Mucosa of rectum (tissue), 2 donors: ENCODE data around the gene HECW1.

Experiments
- H3K27ac ChIP-seq, 2 donors: one replicate each; pipeline ENCODE4 v1.7.0; 2013; ENCODE audit warnings: inconsistent platforms in 2 of 2, low read depth in 2 of 2, low read length in 2 of 2
- H3K27me3 ChIP-seq, 2 donors: one replicate each; pipeline ENCODE4 v1.7.0; 2013; ENCODE audit warnings: low read length in 2 of 2; ENCODE audit not compliant: control insufficient read depth in 2 of 2, insufficient read depth in 2 of 2
- H3K36me3 ChIP-seq, 2 donors: one replicate each; pipeline ENCODE4 v1.7.0; 2013; ENCODE audit warnings: low read length in 2 of 2; ENCODE audit not compliant: control insufficient read depth in 2 of 2, insufficient read depth in 2 of 2
- H3K4me1 ChIP-seq, 2 donors: one replicate each; pipeline ENCODE4 v1.7.0; 2013; ENCODE audit warnings: low read length in 2 of 2, mild to moderate bottlenecking in 1 of 2; ENCODE audit not compliant: control insufficient read depth in 2 of 2, insufficient read depth in 2 of 2
- H3K4me3 ChIP-seq, 2 donors: one replicate each; pipeline ENCODE4 v1.7.0; 2013; ENCODE audit warnings: low read length in 2 of 2
- H3K9ac ChIP-seq, 2 donors: one replicate each; pipeline ENCODE4 v1.7.0; 2013; ENCODE audit warnings: low read length in 2 of 2, low read depth in 1 of 2, mild to moderate bottlenecking in 1 of 2
- H3K9me3 ChIP-seq, 2 donors: one replicate each; pipeline ENCODE4 v1.7.0; 2013; ENCODE audit warnings: low read length in 2 of 2; ENCODE audit not compliant: control insufficient read depth in 2 of 2
- donor health status: healthy.
- donor health status: Normal muscosa, but diverticular disease.

Gene HECW1

GRCh38 chr7:43454936-43455518 is 342.6 kb downstream of the HECW1 start:
- Histone ChIP-seq H3K9ac (no peak overlapping the region), H3K4me1 (no peaks in the 10 kb centered on the region), H3K4me3 (no peak overlapping the region), H3K27ac (no peak overlapping the region), H3K27me3 (no peaks in the 10 kb centered on the region), H3K9me3 (no peaks in the 10 kb centered on the region), H3K36me3 (no peaks in the 10 kb centered on the region)

GRCh38 chr7:43456200-43456599 is 343.8 kb downstream of the HECW1 start:
- Histone ChIP-seq H3K9ac (no peak overlapping the region), H3K27ac (no peak overlapping the region), H3K4me1 (no peaks in the 10 kb centered on the region), H3K4me3 (no peak overlapping the region), H3K27me3 (no peaks in the 10 kb centered on the region), H3K36me3 (no peaks in the 10 kb centered on the region), H3K9me3 (no peaks in the 10 kb centered on the region)

- no peaks in the 10 kb centered on the region for H3K4me1 ChIP-seq
- no peaks in the 10 kb centered on the region for H3K36me3 ChIP-seq
- H3K27ac ChIP-seq: no peak overlapping the region
- H3K9ac ChIP-seq: no peak overlapping the region
- H3K4me3 ChIP-seq: no peak overlapping the region
- no peaks in the 10 kb centered on the region for H3K9me3 ChIP-seq
- no peaks in the 10 kb centered on the region for H3K27me3 ChIP-seq
Observed at GRCh38 chr7:43458330-43459018, 346.0 kb downstream of the HECW1 start.

- no peak overlapping the region for H3K27ac ChIP-seq
- H3K4me3 ChIP-seq: no peak overlapping the region
- H3K9me3 ChIP-seq: no peaks in the 10 kb centered on the region
- peaks cover 0 to 2% of the 10 kb centered on the region in 2 donors for H3K27me3 ChIP-seq
- no peaks in the 10 kb centered on the region for H3K36me3 ChIP-seq
- H3K9ac ChIP-seq: no peak overlapping the region
- no peaks in the 10 kb centered on the region for H3K4me1 ChIP-seq
Observed at GRCh38 chr7:43459019-43459337, 346.5 kb downstream of the HECW1 start.

GRCh38 chr7:43460733-43461348 is 348.4 kb downstream of the HECW1 start:
- no peaks in the 10 kb centered on the region for H3K36me3 ChIP-seq
- no peak overlapping the region for H3K9ac ChIP-seq
- no peak overlapping the region for H3K27ac ChIP-seq
- peaks cover 0 to 2% of the 10 kb centered on the region in 2 donors for H3K27me3 ChIP-seq
- no peaks in the 10 kb centered on the region for H3K4me1 ChIP-seq
- H3K4me3 ChIP-seq: no peak overlapping the region
- H3K9me3 ChIP-seq: no peaks in the 10 kb centered on the region

- Histone ChIP-seq H3K36me3 (no peaks in the 10 kb centered on the region), H3K4me3 (no peak overlapping the region), H3K27ac (no peak overlapping the region), H3K4me1 (no peaks in the 10 kb centered on the region), H3K9ac (no peak overlapping the region), H3K9me3 (no peaks in the 10 kb centered on the region), H3K27me3 (peaks cover 0 to 2% of the 10 kb centered on the region in 2 donors)
Observed at GRCh38 chr7:43461349-43462024, 349.0 kb downstream of the HECW1 start.

GRCh38 chr7:43462836-43463235 is 350.4 kb downstream of the HECW1 start:
- no peak overlapping the region for H3K9ac ChIP-seq
- no peak overlapping the region for H3K27ac ChIP-seq
- H3K27me3 ChIP-seq: peaks cover 0 to 2% of the 10 kb centered on the region in 2 donors
- H3K4me1 ChIP-seq: no peaks in the 10 kb centered on the region
- H3K36me3 ChIP-seq: no peaks in the 10 kb centered on the region
- H3K4me3 ChIP-seq: no peak overlapping the region
- H3K9me3 ChIP-seq: no peaks in the 10 kb centered on the region

- H3K4me3 ChIP-seq: no peak overlapping the region
- no peaks in the 10 kb centered on the region for H3K36me3 ChIP-seq
- H3K27me3 ChIP-seq: peaks cover 0 to 2% of the 10 kb centered on the region in 2 donors
- no peak overlapping the region for H3K27ac ChIP-seq
- no peaks in the 10 kb centered on the region for H3K9me3 ChIP-seq
- H3K9ac ChIP-seq: no peak overlapping the region
- H3K4me1 ChIP-seq: no peaks in the 10 kb centered on the region
Observed at GRCh38 chr7:43463401-43463980, 351.0 kb downstream of the HECW1 start.

- Histone ChIP-seq H3K27me3 (peaks cover 0 to 2% of the 10 kb centered on the region in 2 donors), H3K9ac (no peak overlapping the region), H3K4me1 (no peaks in the 10 kb centered on the region), H3K27ac (no peak overlapping the region), H3K4me3 (no peak overlapping the region), H3K9me3 (no peaks in the 10 kb centered on the region), H3K36me3 (no peaks in the 10 kb centered on the region)
Observed at GRCh38 chr7:43465581-43466554, 353.4 kb downstream of the HECW1 start.
